ENCODE measurements around the gene GBP7.

The GBP7 gene

DNA sequence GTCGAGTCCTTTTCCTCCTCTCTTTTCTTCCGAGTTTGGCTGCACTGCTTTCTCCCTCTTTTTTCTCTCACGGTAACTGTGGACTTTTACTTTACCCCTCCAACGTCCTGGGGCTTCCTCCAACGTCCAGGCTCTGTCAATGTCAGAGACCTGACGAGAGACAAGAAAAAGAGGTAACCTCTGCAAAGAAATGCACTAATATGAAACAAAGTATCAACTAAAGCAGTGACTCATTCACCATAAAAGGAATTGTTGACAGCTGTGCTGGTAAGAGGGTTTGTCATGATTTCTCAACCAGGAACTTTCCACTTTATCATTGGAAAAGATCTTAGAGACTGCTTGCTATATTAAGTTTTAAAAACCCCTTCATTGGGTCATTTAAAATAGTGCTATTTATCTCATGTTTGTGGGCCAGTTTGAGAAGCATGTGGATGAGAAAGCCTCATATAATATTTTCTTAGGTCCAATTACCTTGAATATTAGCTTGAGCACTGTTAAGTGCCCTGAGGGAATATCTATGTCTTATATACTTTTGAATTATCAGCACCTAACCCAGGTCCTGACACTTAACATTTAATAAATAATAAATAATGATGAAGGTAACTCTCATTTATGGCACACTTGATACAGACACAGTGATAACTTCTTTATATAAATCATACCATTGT is 49.8 kb downstream of the GBP7 start, which contains the start of gene GBP2:
TSS of gene GBP2 (minus strand) at position 202 of the 668 bp plus-strand sequence. CDS start 4,148 bp downstream, outside the sequence.
- H3K27me3 ChIP-seq (ENCODE audit: insufficient read depth, low read length) = no peaks in the 10 kb centered on the region
- H3K36me3 ChIP-seq (ENCODE audit: insufficient read depth, low read length) = no peaks in the 10 kb centered on the region
- H3K4me3 ChIP-seq (ENCODE audit: low read length) = no peak within 1 kb of the TSS
- H3K9me3 ChIP-seq (ENCODE audit: low read length) = no peaks in the 10 kb centered on the region
- peaks cover 5% of the 10 kb centered on the region for H3K4me1 ChIP-seq (ENCODE audit: insufficient read depth, low read length)
- no peak within 1 kb of the TSS for H2AFZ ChIP-seq (ENCODE audit: low read depth, low read length)

- no peak overlapping the region for H3K4me3 ChIP-seq (ENCODE audit: low read length)
- H3K36me3 ChIP-seq (ENCODE audit: insufficient read depth, low read length) = no peaks in the 10 kb centered on the region
- no peak overlapping the region for H2AFZ ChIP-seq (ENCODE audit: low read depth, low read length)
- H3K4me1 ChIP-seq (ENCODE audit: insufficient read depth, low read length) = peaks cover 3% of the 10 kb centered on the region
- no peaks in the 10 kb centered on the region for H3K27me3 ChIP-seq (ENCODE audit: insufficient read depth, low read length)
- no peaks in the 10 kb centered on the region for H3K9me3 ChIP-seq (ENCODE audit: low read length)
These were observed 50.4 kb downstream of the GBP7 start for GRCh38 chr1:89125240-89125912.

GRCh38 chr1:89121641-89122040 is 54.2 kb downstream of the GBP7 start:
- no peaks in the 10 kb centered on the region for H3K27me3 ChIP-seq (ENCODE audit: insufficient read depth, low read length)
- no peak overlapping the region for H2AFZ ChIP-seq (ENCODE audit: low read depth, low read length)
- H3K9me3 ChIP-seq (ENCODE audit: low read length) = no peaks in the 10 kb centered on the region
- no peaks in the 10 kb centered on the region for H3K4me1 ChIP-seq (ENCODE audit: insufficient read depth, low read length)
- H3K36me3 ChIP-seq (ENCODE audit: insufficient read depth, low read length) = no peaks in the 10 kb centered on the region
- no peak overlapping the region for H3K4me3 ChIP-seq (ENCODE audit: low read length)

DNA sequence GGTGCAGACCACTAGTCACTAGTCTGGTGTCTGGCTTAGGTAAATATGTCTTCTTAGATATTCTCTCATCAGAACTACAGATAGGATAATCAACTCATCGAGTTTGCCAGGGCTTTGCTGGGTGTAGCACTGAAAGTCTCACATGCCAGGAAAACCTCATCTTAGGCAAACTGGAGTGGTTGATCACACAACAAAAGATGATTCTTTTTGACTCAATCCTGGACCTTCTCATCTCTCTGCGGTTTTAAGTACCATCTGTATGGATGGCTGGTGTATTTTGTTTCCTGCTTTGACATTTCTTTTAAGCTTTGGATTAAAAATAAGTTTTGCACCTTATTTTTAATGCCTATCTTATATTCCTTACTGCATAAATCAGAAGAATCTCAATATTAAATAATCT is 61.1 kb downstream of the GBP7 start:
- H2AFZ ChIP-seq (ENCODE audit: low read depth, low read length) = no peak overlapping the region
- no peak overlapping the region for H3K4me3 ChIP-seq (ENCODE audit: low read length)
- H3K9me3 ChIP-seq (ENCODE audit: low read length) = no peaks in the 10 kb centered on the region
- H3K4me1 ChIP-seq (ENCODE audit: insufficient read depth, low read length) = no peaks in the 10 kb centered on the region
- H3K36me3 ChIP-seq (ENCODE audit: insufficient read depth, low read length) = no peaks in the 10 kb centered on the region
- H3K27me3 ChIP-seq (ENCODE audit: insufficient read depth, low read length) = no peaks in the 10 kb centered on the region

DNA sequence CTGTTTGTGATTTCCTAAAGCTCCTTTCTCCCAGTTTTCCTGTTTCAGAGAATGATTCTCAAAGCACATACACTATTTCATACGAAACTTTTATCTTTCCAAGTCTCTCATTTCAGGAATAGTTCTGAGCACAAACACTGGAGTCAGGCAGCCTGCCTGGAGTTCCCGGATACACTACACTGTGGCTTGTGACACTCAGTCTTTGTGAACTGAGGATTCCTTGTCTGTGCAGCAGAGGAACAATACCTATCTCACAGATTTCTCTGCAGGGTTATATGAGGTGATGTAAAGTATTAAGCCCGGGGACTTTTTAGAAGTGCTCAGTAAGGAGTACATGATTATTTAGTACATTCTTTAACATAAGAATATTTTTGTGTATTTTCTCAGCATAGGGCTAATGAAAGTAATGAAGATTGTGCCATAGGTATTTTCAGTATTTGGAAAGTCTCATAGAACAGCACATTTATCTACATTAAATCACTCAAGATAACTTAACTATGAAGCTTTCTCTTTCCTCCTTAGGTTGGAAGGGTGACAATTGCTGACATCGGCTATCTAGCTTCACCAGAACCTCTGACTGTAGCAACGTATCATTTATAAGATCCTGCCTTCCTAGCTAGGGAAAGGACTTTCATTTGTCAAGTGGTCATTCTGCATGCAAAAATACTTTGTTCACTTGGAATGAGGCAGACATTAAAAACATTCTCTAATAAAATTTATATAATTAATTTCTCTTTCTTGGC is 62.8 kb downstream of the GBP7 start:
- Histone ChIP-seq H3K27me3 (ENCODE audit: insufficient read depth, low read length) (no peaks in the 10 kb centered on the region), H2AFZ (ENCODE audit: low read depth, low read length) (no peak overlapping the region), H3K36me3 (ENCODE audit: insufficient read depth, low read length) (no peaks in the 10 kb centered on the region), H3K9me3 (ENCODE audit: low read length) (no peaks in the 10 kb centered on the region), H3K4me3 (ENCODE audit: low read length) (no peak overlapping the region), H3K4me1 (ENCODE audit: insufficient read depth, low read length) (no peaks in the 10 kb centered on the region)

DNA sequence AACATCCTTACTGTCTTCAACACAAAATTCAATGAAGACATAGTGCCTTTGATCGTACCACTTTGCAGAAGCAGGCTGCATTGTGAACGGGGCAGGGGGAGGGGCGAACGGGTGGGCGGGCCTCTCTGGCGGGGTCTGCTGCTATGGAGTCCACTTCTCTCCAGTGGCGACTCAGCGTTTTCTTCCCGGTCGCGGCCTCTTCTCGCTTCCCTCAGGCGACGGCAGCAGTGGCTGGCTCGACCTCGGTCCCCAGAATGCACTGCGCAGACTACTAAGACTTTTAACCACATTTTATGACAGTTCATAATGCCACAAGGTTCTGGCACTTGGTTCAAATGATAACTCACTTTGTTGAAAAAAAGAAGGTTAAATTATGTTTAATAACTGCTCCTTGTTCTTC is 71.1 kb downstream of the GBP7 start:
- Histone ChIP-seq H3K4me1 (ENCODE audit: insufficient read depth, low read length) (no peaks in the 10 kb centered on the region), H2AFZ (ENCODE audit: low read depth, low read length) (no peak overlapping the region), H3K27me3 (ENCODE audit: insufficient read depth, low read length) (no peaks in the 10 kb centered on the region), H3K36me3 (ENCODE audit: insufficient read depth, low read length) (no peaks in the 10 kb centered on the region), H3K9me3 (ENCODE audit: low read length) (no peaks in the 10 kb centered on the region), H3K4me3 (ENCODE audit: low read length) (no peak overlapping the region)

DNA sequence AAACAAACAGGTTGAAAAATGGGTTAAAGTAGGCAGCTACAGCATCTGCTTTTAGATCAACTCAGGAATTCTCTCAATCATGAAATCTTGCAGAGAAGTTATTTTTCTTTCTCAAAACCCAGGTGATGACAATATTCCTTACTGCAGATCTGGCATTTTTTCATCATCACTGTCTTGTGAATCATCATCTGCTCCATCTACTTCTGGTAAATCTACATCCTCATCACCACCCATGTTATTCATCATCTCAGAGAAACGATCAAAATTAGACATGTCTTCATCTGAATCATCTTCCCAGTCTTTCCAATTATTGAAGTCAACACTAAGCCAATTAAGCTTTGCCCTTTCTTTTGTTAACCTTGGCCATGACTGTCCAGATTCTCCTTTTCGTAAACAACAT is 71.7 kb downstream of the GBP7 start:
- no peaks in the 10 kb centered on the region for H3K27me3 ChIP-seq (ENCODE audit: insufficient read depth, low read length)
- no peaks in the 10 kb centered on the region for H3K4me1 ChIP-seq (ENCODE audit: insufficient read depth, low read length)
- no peaks in the 10 kb centered on the region for H3K9me3 ChIP-seq (ENCODE audit: low read length)
- no peak overlapping the region for H2AFZ ChIP-seq (ENCODE audit: low read depth, low read length)
- H3K36me3 ChIP-seq (ENCODE audit: insufficient read depth, low read length) = no peaks in the 10 kb centered on the region
- H3K4me3 ChIP-seq (ENCODE audit: low read length) = no peak overlapping the region

DNA sequence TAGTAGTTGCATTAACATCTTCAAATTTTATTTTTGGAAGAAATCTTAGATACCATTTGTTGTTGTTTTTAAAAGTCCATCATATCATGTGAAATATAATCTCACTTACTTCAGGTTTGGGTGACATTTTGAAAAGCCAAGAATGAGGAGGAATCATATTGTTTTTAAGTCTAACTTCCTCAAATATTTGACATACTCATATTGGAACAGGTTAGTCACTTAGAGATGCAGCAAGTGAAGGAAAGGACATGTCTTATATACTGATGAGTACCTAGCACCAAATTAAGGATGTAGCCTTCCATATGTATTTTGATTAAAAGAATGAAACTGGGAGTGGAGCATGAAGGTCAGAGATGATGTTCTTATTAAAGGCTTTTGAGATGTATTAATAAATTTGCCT is 73.8 kb downstream of the GBP7 start:
- no peaks in the 10 kb centered on the region for H3K9me3 ChIP-seq (ENCODE audit: low read length)
- H2AFZ ChIP-seq (ENCODE audit: low read depth, low read length) = no peak overlapping the region
- no peak overlapping the region for H3K4me3 ChIP-seq (ENCODE audit: low read length)
- no peaks in the 10 kb centered on the region for H3K27me3 ChIP-seq (ENCODE audit: insufficient read depth, low read length)
- H3K36me3 ChIP-seq (ENCODE audit: insufficient read depth, low read length) = no peaks in the 10 kb centered on the region
- H3K4me1 ChIP-seq (ENCODE audit: insufficient read depth, low read length) = no peaks in the 10 kb centered on the region

DNA sequence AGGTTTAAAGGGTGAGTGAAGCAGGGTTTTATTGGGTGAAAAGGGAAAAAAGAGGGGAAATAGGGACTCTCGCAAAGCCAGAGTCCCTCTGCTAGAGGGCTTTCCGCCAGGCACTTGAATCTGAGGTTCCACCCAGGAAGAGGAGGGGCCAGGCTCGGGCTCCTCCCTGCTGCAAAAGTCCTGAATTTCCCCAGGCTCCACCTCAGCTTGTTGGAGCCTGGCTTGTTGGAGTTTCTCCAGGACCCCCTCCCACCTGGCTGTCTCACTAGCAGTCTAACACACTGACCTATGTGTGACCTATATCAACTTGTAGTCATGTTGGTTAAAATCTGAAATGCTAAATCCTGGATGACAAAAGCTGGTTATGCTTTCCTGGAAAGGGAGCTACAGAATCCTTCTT is 75.4 kb downstream of the GBP7 start:
- Histone ChIP-seq H3K9me3 (ENCODE audit: low read length) (no peaks in the 10 kb centered on the region), H3K36me3 (ENCODE audit: insufficient read depth, low read length) (no peaks in the 10 kb centered on the region), H3K4me1 (ENCODE audit: insufficient read depth, low read length) (no peaks in the 10 kb centered on the region), H3K4me3 (ENCODE audit: low read length) (no peak overlapping the region), H2AFZ (ENCODE audit: low read depth, low read length) (no peak overlapping the region), H3K27me3 (ENCODE audit: insufficient read depth, low read length) (no peaks in the 10 kb centered on the region)

- Histone ChIP-seq H3K36me3 (ENCODE audit: insufficient read depth, low read length) (no peaks in the 10 kb centered on the region), H3K4me1 (ENCODE audit: insufficient read depth, low read length) (no peaks in the 10 kb centered on the region), H3K4me3 (ENCODE audit: low read length) (no peak overlapping the region), H3K27me3 (ENCODE audit: insufficient read depth, low read length) (no peaks in the 10 kb centered on the region), H2AFZ (ENCODE audit: low read depth, low read length) (no peak overlapping the region), H3K9me3 (ENCODE audit: low read length) (no peaks in the 10 kb centered on the region)
These were observed 76.9 kb downstream of the GBP7 start for GRCh38 chr1:89098857-89099256.

GRCh38 chr1:89095737-89096136 is 80.1 kb downstream of the GBP7 start:
- Histone ChIP-seq H3K9me3 (ENCODE audit: low read length) (no peaks in the 10 kb centered on the region), H3K4me3 (ENCODE audit: low read length) (no peak overlapping the region), H3K27me3 (ENCODE audit: insufficient read depth, low read length) (no peaks in the 10 kb centered on the region), H3K4me1 (ENCODE audit: insufficient read depth, low read length) (no peaks in the 10 kb centered on the region), H2AFZ (ENCODE audit: low read depth, low read length) (no peak overlapping the region), H3K36me3 (ENCODE audit: insufficient read depth, low read length) (no peaks in the 10 kb centered on the region)

DNA sequence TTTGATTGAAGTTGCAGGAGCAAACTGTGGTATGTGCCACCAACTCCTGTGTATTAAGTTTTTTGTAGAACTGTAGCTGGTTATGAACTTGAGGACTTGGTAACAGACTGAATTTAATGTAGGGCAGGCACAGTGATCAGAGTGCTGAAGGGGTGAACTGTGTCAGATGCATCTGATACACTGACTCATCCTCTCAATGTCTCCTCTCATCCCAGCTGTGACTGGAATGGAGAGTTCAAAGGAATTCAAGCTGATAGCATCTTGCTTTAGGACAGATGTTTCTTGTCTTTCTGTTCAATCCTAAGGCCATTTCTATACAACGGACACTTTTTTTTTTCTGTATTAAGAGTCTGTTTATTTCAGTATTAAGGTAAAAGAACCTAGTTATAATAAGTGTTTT is 85.8 kb downstream of the GBP7 start:
- no peaks in the 10 kb centered on the region for H3K4me1 ChIP-seq (ENCODE audit: insufficient read depth, low read length)
- H3K9me3 ChIP-seq (ENCODE audit: low read length) = no peaks in the 10 kb centered on the region
- H2AFZ ChIP-seq (ENCODE audit: low read depth, low read length) = no peak overlapping the region
- no peaks in the 10 kb centered on the region for H3K27me3 ChIP-seq (ENCODE audit: insufficient read depth, low read length)
- no peaks in the 10 kb centered on the region for H3K36me3 ChIP-seq (ENCODE audit: insufficient read depth, low read length)
- no peak overlapping the region for H3K4me3 ChIP-seq (ENCODE audit: low read length)

DNA sequence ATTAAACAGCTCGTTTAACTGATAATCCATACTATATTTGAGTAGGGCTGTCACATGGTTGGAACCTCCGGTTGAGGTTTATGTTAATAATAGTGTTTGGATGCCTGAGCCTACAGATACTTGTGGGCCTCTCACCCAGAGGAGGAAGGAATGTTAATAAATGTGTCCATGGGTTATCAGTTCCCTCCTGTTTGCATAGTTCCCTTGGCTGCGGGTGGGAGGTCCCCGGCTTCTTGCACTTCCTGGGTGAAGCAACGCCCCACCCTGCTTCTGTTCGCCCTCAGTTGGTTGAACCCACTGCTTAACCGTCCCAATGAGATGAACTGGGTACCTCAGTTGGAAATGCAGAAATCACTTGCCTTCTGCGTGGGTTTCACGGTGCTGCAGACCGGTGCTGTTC is 87.2 kb downstream of the GBP7 start:
- Histone ChIP-seq H3K27me3 (ENCODE audit: insufficient read depth, low read length) (no peaks in the 10 kb centered on the region), H3K4me3 (ENCODE audit: low read length) (no peak overlapping the region), H3K4me1 (ENCODE audit: insufficient read depth, low read length) (no peaks in the 10 kb centered on the region), H3K36me3 (ENCODE audit: insufficient read depth, low read length) (no peaks in the 10 kb centered on the region), H3K9me3 (ENCODE audit: low read length) (no peaks in the 10 kb centered on the region), H2AFZ (ENCODE audit: low read depth, low read length) (no peak overlapping the region)

Measured in neuron (in vitro differentiated cells).